ENCODE results near the gene PFKFB3.

The PFKFB3 gene

GRCh38 chr10:6167456-6167855, 35.3 kb upstream of the PFKFB3 start:
- DNase-seq (ENCODE audit: low spot score), result no peak
- no peak for ATAC-seq (ENCODE audit: low read depth)
- no peaks in the 10 kb centered on the region for H3K9me3 ChIP-seq (ENCODE audit: severe bottlenecking)
- no peak for TF ChIP-seq CTCF (IDR thresholded peaks at IDR 0.05; ENCODE audit: poor library complexity, severe bottlenecking)
- peaks cover 21% of the 10 kb centered on the region for H3K36me3 ChIP-seq (ENCODE audit: low read depth)
- H3K27ac ChIP-seq (ENCODE audit: poor library complexity, severe bottlenecking), result no peak overlapping the region
- no peak overlapping the region for H3K4me3 ChIP-seq (ENCODE audit: severe bottlenecking)
- no peaks in the 10 kb centered on the region for H3K27me3 ChIP-seq (ENCODE audit: insufficient read depth, poor library complexity, severe bottlenecking)
- no peaks in the 10 kb centered on the region for H3K4me1 ChIP-seq (ENCODE audit: insufficient read depth, poor library complexity, severe bottlenecking)

- H3K27ac ChIP-seq (ENCODE audit: poor library complexity, severe bottlenecking), result no peak overlapping the region
- no peak for TF ChIP-seq CTCF (IDR thresholded peaks at IDR 0.05; ENCODE audit: poor library complexity, severe bottlenecking)
- no peaks in the 10 kb centered on the region for H3K27me3 ChIP-seq (ENCODE audit: insufficient read depth, poor library complexity, severe bottlenecking)
- ATAC-seq (ENCODE audit: low read depth), result no peak
- no peaks in the 10 kb centered on the region for H3K4me1 ChIP-seq (ENCODE audit: insufficient read depth, poor library complexity, severe bottlenecking)
- no peak for DNase-seq (ENCODE audit: low spot score)
- no peaks in the 10 kb centered on the region for H3K9me3 ChIP-seq (ENCODE audit: severe bottlenecking)
- peaks cover 21% of the 10 kb centered on the region for H3K36me3 ChIP-seq (ENCODE audit: low read depth)
- H3K4me3 ChIP-seq (ENCODE audit: severe bottlenecking), result no peak overlapping the region
Observed at GRCh38 chr10:6168084-6168483, 34.6 kb upstream of the PFKFB3 start.

- Histone ChIP-seq H3K36me3 (ENCODE audit: low read depth) (peaks cover 18% of the 10 kb centered on the region), H3K4me3 (ENCODE audit: severe bottlenecking) (no peak overlapping the region), H3K27ac (ENCODE audit: poor library complexity, severe bottlenecking) (no peak overlapping the region), H3K27me3 (ENCODE audit: insufficient read depth, poor library complexity, severe bottlenecking) (no peaks in the 10 kb centered on the region), H3K9me3 (ENCODE audit: severe bottlenecking) (no peaks in the 10 kb centered on the region), H3K4me1 (ENCODE audit: insufficient read depth, poor library complexity, severe bottlenecking) (no peaks in the 10 kb centered on the region)
- ATAC-seq (ENCODE audit: low read depth), result no peak
- TF ChIP-seq CTCF (IDR thresholded peaks at IDR 0.05; ENCODE audit: poor library complexity, severe bottlenecking), result no peak
- DNase-seq (ENCODE audit: low spot score), result no peak
Observed at GRCh38 chr10:6170638-6171037, 32.1 kb upstream of the PFKFB3 start.

- no peaks in the 10 kb centered on the region for H3K27me3 ChIP-seq (ENCODE audit: insufficient read depth, poor library complexity, severe bottlenecking)
- ATAC-seq (ENCODE audit: low read depth) (no peak), DNase-seq (ENCODE audit: low spot score) (no peak)
- H3K4me3 ChIP-seq (ENCODE audit: severe bottlenecking), result no peak overlapping the region
- H3K4me1 ChIP-seq (ENCODE audit: insufficient read depth, poor library complexity, severe bottlenecking), result no peaks in the 10 kb centered on the region
- TF ChIP-seq CTCF (IDR thresholded peaks at IDR 0.05; ENCODE audit: poor library complexity, severe bottlenecking), result no peak
- peaks cover 8% of the 10 kb centered on the region; the same call in 1 of the 2 replicates for H3K36me3 ChIP-seq (ENCODE audit: low read depth)
- no peak overlapping the region for H3K27ac ChIP-seq (ENCODE audit: poor library complexity, severe bottlenecking)
- no peaks in the 10 kb centered on the region for H3K9me3 ChIP-seq (ENCODE audit: severe bottlenecking)
Observed at GRCh38 chr10:6171881-6172695, 30.6 kb upstream of the PFKFB3 start.

- no peak for DNase-seq (ENCODE audit: low spot score)
- H3K4me1 ChIP-seq (ENCODE audit: insufficient read depth, poor library complexity, severe bottlenecking), result no peaks in the 10 kb centered on the region
- TF ChIP-seq CTCF (IDR thresholded peaks at IDR 0.05; ENCODE audit: poor library complexity, severe bottlenecking), result no peak
- no peaks in the 10 kb centered on the region for H3K27me3 ChIP-seq (ENCODE audit: insufficient read depth, poor library complexity, severe bottlenecking)
- no peak overlapping the region for H3K4me3 ChIP-seq (ENCODE audit: severe bottlenecking)
- H3K36me3 ChIP-seq (ENCODE audit: low read depth), result no peaks in the 10 kb centered on the region
- H3K9me3 ChIP-seq (ENCODE audit: severe bottlenecking), result no peaks in the 10 kb centered on the region
- ATAC-seq (ENCODE audit: low read depth), result no peak
- H3K27ac ChIP-seq (ENCODE audit: poor library complexity, severe bottlenecking), result no peak overlapping the region
Observed at GRCh38 chr10:6173203-6173602, 29.5 kb upstream of the PFKFB3 start.
